ENCODE data around the gene HHAT. TPM values are rescaled to one million over a fixed set of nuclear protein-coding genes. Genes with fewer than 3 reads are reported as not detected.

The HHAT gene
- total RNA-seq, 4 donors from 2014 or later: 2.2 to 11.6 (median 7.3) TPM

DNA sequence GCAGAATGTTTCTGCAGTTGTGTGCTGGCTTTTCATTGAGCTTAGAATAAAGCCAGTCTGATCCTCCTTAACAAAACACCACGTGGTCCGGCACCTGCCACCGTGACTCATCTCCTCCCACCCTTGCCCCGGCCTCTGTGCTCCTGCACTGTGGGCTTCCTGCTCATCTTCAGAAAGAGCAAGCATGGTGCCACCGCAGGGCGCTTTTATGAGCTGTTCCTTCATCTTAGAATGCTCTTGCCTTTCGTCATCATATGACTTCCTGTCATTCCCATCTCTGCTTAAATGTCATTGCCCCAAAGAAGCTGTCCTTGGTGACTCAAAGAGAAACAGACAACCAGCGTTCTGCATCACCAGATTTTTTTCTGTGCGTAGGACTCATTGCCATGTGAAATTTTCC lies 117.8 kb downstream of the HHAT start:
- no peak for TF ChIP-seq EP300 (IDR thresholded peaks at IDR 0.05; ENCODE audit: low read depth)
- TF ChIP-seq CTCF (IDR thresholded peaks at IDR 0.05): no peak
- no peak overlapping the region for H3K4me3 ChIP-seq
- no peaks in the 10 kb centered on the region for H3K27me3 ChIP-seq
- DNase-seq: no peak
- 65 to 80% methylated on average over 2 to 9 of the region's 9 CpGs for WGBS, 2 donors (ENCODE audit: low coverage in 1 of 2)
- H3K4me1 ChIP-seq: no peaks in the 10 kb centered on the region
- H3K27ac ChIP-seq: no peak overlapping the region
- intact Hi-C loops (cut with DNase I; ENCODE audit: low total_unique reads) (no loop called here), in situ Hi-C loops (cut with MboI; ENCODE audit: low pct_ligation_motif_present in 1 of 4, low pct_unique_long_range_greater_than_20kb in 1 of 4, low sequenced_read_pairs in 3 of 4) (no loop called here)
- H3K36me3 ChIP-seq: no peaks in the 10 kb centered on the region
- H3K9me3 ChIP-seq: no peaks in the 10 kb centered on the region

DNA sequence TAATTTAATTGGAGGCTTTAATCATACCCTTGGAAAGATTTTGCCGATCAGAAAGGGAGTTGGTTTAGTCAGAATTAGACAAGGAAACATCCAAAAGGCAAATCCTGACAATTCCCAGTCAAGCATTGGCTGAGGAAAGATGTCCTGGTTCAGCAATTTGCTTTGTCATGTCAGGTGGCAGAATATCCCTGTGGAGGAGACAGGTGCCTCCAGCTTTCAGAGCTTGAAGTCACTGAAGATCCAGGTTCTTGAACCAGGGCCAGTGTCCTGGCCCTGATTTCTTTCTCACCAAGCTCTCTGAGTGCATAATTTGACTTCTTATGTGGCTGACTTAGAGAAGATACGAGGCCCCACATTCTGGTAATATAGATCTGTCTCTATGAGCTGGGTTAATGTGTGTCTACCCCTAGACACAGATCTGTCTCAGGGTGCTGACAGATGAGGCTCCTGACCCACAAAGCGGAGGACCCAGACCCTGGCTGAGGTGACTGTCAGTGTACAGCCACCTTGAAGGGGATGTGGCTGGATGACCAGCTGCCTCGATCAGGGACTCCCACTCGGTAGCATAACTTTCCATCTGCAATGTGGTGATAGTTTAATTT lies 118.9 kb downstream of the HHAT start:
- Histone ChIP-seq H3K27ac (no peak overlapping the region), H3K4me3 (no peak overlapping the region), H3K9me3 (no peaks in the 10 kb centered on the region), H3K4me1 (no peaks in the 10 kb centered on the region), H3K27me3 (no peaks in the 10 kb centered on the region), H3K36me3 (no peaks in the 10 kb centered on the region)
- no peak for DNase-seq
- TF ChIP-seq POLR2A (IDR thresholded peaks at IDR 0.05) (no peak), CTCF (IDR thresholded peaks at IDR 0.05) (no peak), POLR2AphosphoS5 (IDR thresholded peaks at IDR 0.05) (no peak), EP300 (IDR thresholded peaks at IDR 0.05; ENCODE audit: low read depth) (no peak)
- WGBS, 2 donors (ENCODE audit: low coverage in 1 of 2): 83 to 100% methylated on average over 1 to 5 of the region's 5 CpGs
- intact Hi-C loops (cut with DNase I; ENCODE audit: low total_unique reads) (no loop called here), in situ Hi-C loops (cut with MboI; ENCODE audit: low pct_ligation_motif_present in 1 of 4, low pct_unique_long_range_greater_than_20kb in 1 of 4, low sequenced_read_pairs in 3 of 4) (no loop called here)

DNA sequence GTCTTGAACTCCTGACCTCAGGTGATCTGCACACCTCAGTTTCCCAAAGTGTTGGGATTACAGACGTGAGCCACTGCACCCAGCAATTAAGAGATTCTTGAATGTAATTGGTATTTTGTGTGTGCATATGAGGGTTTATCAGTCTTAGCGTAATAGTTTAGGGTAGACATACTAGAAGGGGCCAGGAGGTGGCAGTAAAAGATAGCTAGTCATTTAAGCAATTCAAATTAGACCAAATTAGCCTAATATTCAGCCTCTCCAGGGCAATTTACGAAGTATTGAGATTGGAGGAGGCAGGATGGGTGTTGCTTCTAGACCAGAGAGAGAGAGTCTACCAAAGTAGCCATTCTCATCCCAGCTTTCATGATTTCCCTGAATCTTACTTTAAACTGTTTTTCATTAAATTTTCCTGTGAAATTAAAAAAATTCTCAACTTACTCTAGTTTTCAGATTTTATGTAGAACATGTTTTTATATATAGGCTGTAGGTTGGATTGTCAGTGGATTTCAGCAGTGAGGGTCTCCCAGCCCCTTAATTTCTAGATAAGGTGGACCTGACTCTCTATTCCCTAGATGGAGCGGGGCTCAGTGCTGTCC lies 119.7 kb downstream of the HHAT start:
- DNase-seq: no peak
- Histone ChIP-seq H3K36me3 (no peaks in the 10 kb centered on the region), H3K27me3 (no peaks in the 10 kb centered on the region), H3K4me1 (no peaks in the 10 kb centered on the region), H3K4me3 (no peak overlapping the region), H3K9me3 (no peaks in the 10 kb centered on the region), H3K27ac (no peak overlapping the region)
- WGBS, 2 donors (ENCODE audit: low coverage in 1 of 2): 51 to 54% methylated on average over 3 to 4 of the region's 4 CpGs
- TF ChIP-seq EP300 (IDR thresholded peaks at IDR 0.05; ENCODE audit: low read depth) (no peak), CTCF (IDR thresholded peaks at IDR 0.05) (peak; percentile 16 to 38 (median 28))
- in situ Hi-C loops (cut with MboI; ENCODE audit: low pct_ligation_motif_present in 1 of 4, low pct_unique_long_range_greater_than_20kb in 1 of 4, low sequenced_read_pairs in 3 of 4): no loop called here
- intact Hi-C loops (cut with DNase I; ENCODE audit: low total_unique reads): no loop called here

- TF ChIP-seq POLR2A (IDR thresholded peaks at IDR 0.05) (no peak), CTCF (IDR thresholded peaks at IDR 0.05) (no peak), EP300 (IDR thresholded peaks at IDR 0.05; ENCODE audit: low read depth) (no peak), POLR2AphosphoS5 (IDR thresholded peaks at IDR 0.05) (no peak)
- in situ Hi-C loops (cut with MboI; ENCODE audit: low pct_ligation_motif_present in 1 of 4, low pct_unique_long_range_greater_than_20kb in 1 of 4, low sequenced_read_pairs in 3 of 4) (no loop called here), intact Hi-C loops (cut with DNase I; ENCODE audit: low total_unique reads) (loop anchor here (10.0 kb wide), 1 partner anchor 679 kb away; the partner anchor contains the start of gene KCNH1)
- no peak overlapping the region for H3K27ac ChIP-seq
- no peak overlapping the region for H3K4me3 ChIP-seq
- no peaks in the 10 kb centered on the region for H3K9me3 ChIP-seq
- H3K4me1 ChIP-seq: no peaks in the 10 kb centered on the region
- H3K36me3 ChIP-seq: no peaks in the 10 kb centered on the region
- WGBS, 2 donors (ENCODE audit: low coverage in 1 of 2): 74 to 75% methylated on average over 5 to 8 of the region's 8 CpGs
- DNase-seq: no peak
- H3K27me3 ChIP-seq: no peaks in the 10 kb centered on the region
Measured at GRCh38 chr1:210455840-210456603, 127.3 kb downstream of the HHAT start.

Data from transverse colon (tissue), 4 donors.